Liver (tissue), 9 donors: ENCODE results near the gene SOX8. TPM values are rescaled to one million over a fixed set of nuclear protein-coding genes. Genes with fewer than 3 reads are reported as not detected.

ENCODE experiments used
- DNase-seq: peaks from one replicate; pipeline ENCODE4 v3.0.0-alpha.2; 2017; ENCODE audit warnings: low spot score
- H3K27ac ChIP-seq, 2 donors: one replicate each; pipeline ENCODE4 v1.7.0; 2013; ENCODE audit warnings: inconsistent platforms in 2 of 2, low read length in 2 of 2, control low read depth in 1 of 2, low read depth in 1 of 2, mild to moderate bottlenecking in 1 of 2
- H3K27me3 ChIP-seq, 4 donors: one replicate each; pipeline versions ENCODE4 v1.6.1 to v1.7.0; 2013; ENCODE audit warnings: low read length in 3 of 4, inconsistent platforms in 1 of 4, mild to moderate bottlenecking in 1 of 4, moderate library complexity in 1 of 4; ENCODE audit not compliant: control insufficient read depth in 4 of 4, insufficient read depth in 4 of 4
- H3K36me3 ChIP-seq, 4 donors: one replicate each; pipeline versions ENCODE4 v1.6.1 to v1.7.0; 2013; ENCODE audit warnings: low read length in 3 of 4, mild to moderate bottlenecking in 3 of 4, low read depth in 1 of 4, moderate library complexity in 1 of 4; ENCODE audit not compliant: control insufficient read depth in 4 of 4, insufficient read depth in 3 of 4
- H3K4me1 ChIP-seq, 4 donors: one replicate each; pipeline versions ENCODE4 v1.6.1 to v1.7.0; 2013; ENCODE audit warnings: low read length in 3 of 4, mild to moderate bottlenecking in 3 of 4, moderate library complexity in 1 of 4; ENCODE audit not compliant: control insufficient read depth in 4 of 4, insufficient read depth in 4 of 4
- H3K4me3 ChIP-seq, 3 donors: one replicate each; pipeline versions ENCODE4 v1.6.1 to v1.7.0; 2013; ENCODE audit warnings: low read length in 3 of 3, control low read depth in 1 of 3, low read depth in 1 of 3, mild to moderate bottlenecking in 1 of 3
- H3K9ac ChIP-seq, 2 donors: one replicate each; pipeline ENCODE4 v1.7.0; 2013; ENCODE audit warnings: low read length in 2 of 2, mild to moderate bottlenecking in 2 of 2, moderate library complexity in 2 of 2, control low read depth in 1 of 2, low read depth in 1 of 2
- H3K9me3 ChIP-seq, 4 donors: one replicate each; pipeline versions ENCODE4 v1.6.1 to v1.7.0; 2013; ENCODE audit warnings: low read length in 3 of 4; ENCODE audit not compliant: control insufficient read depth in 4 of 4
- ATF3 ChIP-seq: IDR thresholded peaks from 2 replicates; pipeline ENCODE4 v1.6.1; 2016; ENCODE audit warnings: antibody characterized with exemption
- CTCF ChIP-seq: fragments of 150-350 bp; IDR thresholded peaks from 2 replicates; pipeline ENCODE4 v1.5.1; 2017; ENCODE audit warnings: improper control_type of control experiment, low read depth, low read length; ENCODE audit not compliant: missing input control
- EGR1 ChIP-seq, 2 donors: IDR thresholded peaks; 2 replicates each; pipeline ENCODE4 v1.6.1; 2016 to 2018; ENCODE audit warnings: antibody characterized with exemption in 2 of 2, low read depth in 2 of 2
- FOXA1 ChIP-seq: IDR thresholded peaks from 2 replicates; pipeline ENCODE4 v1.6.1; 2016; ENCODE audit warnings: antibody characterized with exemption
- FOXA2 ChIP-seq: IDR thresholded peaks from 2 replicates; pipeline ENCODE4 v1.6.1; 2016; ENCODE audit warnings: antibody characterized with exemption
- GABPA ChIP-seq, 2 donors: IDR thresholded peaks in 1 of 2; conservative IDR thresholded peaks in 1 of 2; 2 replicates each; pipeline ENCODE4 v1.6.1; 2016; ENCODE audit warnings: antibody characterized with exemption in 2 of 2, mild to moderate bottlenecking in 1 of 2, moderate library complexity in 1 of 2
- HNF4A ChIP-seq, 2 donors: conservative IDR thresholded peaks; 2 replicates each; pipeline ENCODE4 v1.6.1; 2016; ENCODE audit warnings: antibody characterized with exemption in 2 of 2, mild to moderate bottlenecking in 2 of 2
- HNF4G ChIP-seq: IDR thresholded peaks from 2 replicates; pipeline ENCODE4 v1.6.1; 2016; ENCODE audit warnings: antibody characterized with exemption
- JUND ChIP-seq, 2 donors: IDR thresholded peaks; 2 replicates each; pipeline ENCODE4 v1.6.1; 2016; ENCODE audit warnings: antibody characterized with exemption in 2 of 2
- MAX ChIP-seq: IDR thresholded peaks from 2 replicates; pipeline ENCODE4 v1.6.1; 2016; ENCODE audit warnings: antibody characterized with exemption
- NR2F2 ChIP-seq: IDR thresholded peaks from 2 replicates; pipeline ENCODE4 v1.6.1; 2016; ENCODE audit warnings: antibody characterized with exemption
- RAD21 ChIP-seq, 2 donors: IDR thresholded peaks; 2 replicates each; pipeline ENCODE4 v1.6.1; 2016; ENCODE audit warnings: antibody characterized with exemption in 2 of 2, mild to moderate bottlenecking in 2 of 2
- REST ChIP-seq: IDR thresholded peaks from 2 replicates; pipeline ENCODE4 v1.6.1; 2016; ENCODE audit warnings: antibody characterized with exemption, mild to moderate bottlenecking
- RXRA ChIP-seq, 2 donors: IDR thresholded peaks; 2 replicates each; pipeline ENCODE4 v1.6.1; 2017 to 2018; ENCODE audit warnings: antibody characterized with exemption in 2 of 2, mild to moderate bottlenecking in 1 of 2
- SP1 ChIP-seq: IDR thresholded peaks from 2 replicates; pipeline ENCODE4 v1.6.1; 2018; ENCODE audit warnings: antibody characterized with exemption, mild to moderate bottlenecking
- TAF1 ChIP-seq: conservative IDR thresholded peaks from 2 replicates; pipeline ENCODE4 v1.6.1; 2016; ENCODE audit warnings: antibody characterized with exemption, mild to moderate bottlenecking
- ZBTB33 ChIP-seq: IDR thresholded peaks from 2 replicates; pipeline ENCODE4 v1.6.1; 2016; ENCODE audit warnings: antibody characterized with exemption
- WGBS: extraction: QIAGEN DNeasy Blood & Tissue Kit; methylation state at CpG from one replicate; pipeline ENCODE4 v1.1.7; 2013; 5-methylcytosine and 5-hydroxymethylcytosine counted together
- polyA plus RNA-seq, 2 donors: library from polyadenylated mRNA; stranded (reverse) in 1 of 2; unstranded in 1 of 2; fragments of 200-250 nt in 1 of 2; fragments of >200 nt in 1 of 2; fragmentation: Nextera tagmentation in 1 of 2; extraction: Ambion mirVana in 1 of 2; gene quantifications; one replicate each; pipeline versions ENCODE4 v1.2.1 to v1.2.3, GENCODE V29; 2013 to 2015
- total RNA-seq, 2 donors: library from RNA; depleted of rRNA; stranded (reverse); fragments of >200 nt; gene quantifications; one replicate each; pipeline ENCODE4 v1.2.3, GENCODE V29; 2014
- donor health status: healthy.
- donor health status: healthy.
- donor health status: healthy.
- donor health status: healthy.
- donor health status: healthy.

SOX8 gene
- total and polyA plus RNA-seq, 4 donors = 0.05 to 0.33 (median 0.17) TPM; not detected in 1

GRCh38 chr16:966505-966904 lies 15.1 kb upstream of the SOX8 start:
- no peak for TF ChIP-seq EGR1 (IDR thresholded peaks at IDR 0.05; ENCODE audit: low read depth in 2 of 2)
- TF ChIP-seq NR2F2 = no peak
- no peak for TF ChIP-seq RAD21 (IDR thresholded peaks at IDR 0.05)
- TF ChIP-seq TAF1 = no peak
- TF ChIP-seq HNF4G = no peak
- no peak for TF ChIP-seq HNF4A (conservative IDR thresholded peaks at IDR 0.05)
- no peak for TF ChIP-seq RXRA (IDR thresholded peaks at IDR 0.05)
- TF ChIP-seq FOXA2 = no peak
- H3K27me3 ChIP-seq = no peaks in the 10 kb centered on the region
- peaks cover 0 to 5% (median 1%) of the 10 kb centered on the region in 4 donors for H3K36me3 ChIP-seq
- no peak overlapping the region for H3K4me3 ChIP-seq
- H3K27ac ChIP-seq = no peak overlapping the region
- no peak overlapping the region for H3K9ac ChIP-seq
- no peaks in the 10 kb centered on the region for H3K9me3 ChIP-seq
- DNase-seq = no peak
- H3K4me1 ChIP-seq = peaks cover 4 to 17% (median 9%) of the 10 kb centered on the region in 4 donors
- 96% methylated on average over 10 of the region's 10 CpGs for WGBS

- peaks cover 0 to 5% (median 1%) of the 10 kb centered on the region in 4 donors for H3K36me3 ChIP-seq
- H3K9me3 ChIP-seq = no peaks in the 10 kb centered on the region
- no peak for DNase-seq
- TF ChIP-seq SP1 = no peak
- no peak for TF ChIP-seq ATF3
- TF ChIP-seq MAX = no peak
- TF ChIP-seq HNF4A (conservative IDR thresholded peaks at IDR 0.05) = no peak
- no peak for TF ChIP-seq ZBTB33
- no peak for TF ChIP-seq FOXA1
- TF ChIP-seq REST = no peak
- TF ChIP-seq TAF1 = no peak
- TF ChIP-seq RAD21 (IDR thresholded peaks at IDR 0.05) = no peak
- TF ChIP-seq JUND (IDR thresholded peaks at IDR 0.05) = no peak
- TF ChIP-seq NR2F2 = no peak
- no peak for TF ChIP-seq CTCF
- no peak for TF ChIP-seq FOXA2
- TF ChIP-seq GABPA (IDR thresholded peaks at IDR 0.05 in 1 of 2, conservative IDR thresholded peaks at IDR 0.05 in 1 of 2) = no peak
- TF ChIP-seq EGR1 (IDR thresholded peaks at IDR 0.05; ENCODE audit: low read depth in 2 of 2) = no peak
- no peak overlapping the region for H3K4me3 ChIP-seq
- WGBS = 94% methylated on average over 20 of the region's 20 CpGs
- no peak overlapping the region for H3K27ac ChIP-seq
- H3K4me1 ChIP-seq = peaks cover 4 to 17% (median 9%) of the 10 kb centered on the region in 4 donors
- no peaks in the 10 kb centered on the region for H3K27me3 ChIP-seq
- H3K9ac ChIP-seq = no peak overlapping the region
These were observed 14.5 kb upstream of the SOX8 start for GRCh38 chr16:967077-967541.
